HFF-Myc (cell line): ENCODE results near the gene RETREG3.
"Not testable (repeated sequence)": the region's sequence is repeated elsewhere in the genome, so short reads cannot be mapped to it uniquely, and the experiment has no call there.

ENCODE experiments used
- DNase-seq: peaks from one replicate; pipeline ENCODE4 v3.0.0-alpha.2; 2011; ENCODE audit warnings: low read depth; ENCODE audit errors: extremely low read depth
- H3K4me3 ChIP-seq: replicated peaks from 2 replicates; pipeline ENCODE4 v1.5.1; 2011; ENCODE audit warnings: low read depth, mild to moderate bottlenecking, control low read depth, low read length
- TF ChIP-seq, protein P1 (sequence below): IDR thresholded peaks from 2 replicates; pipeline ENCODE4 v1.5.1; 2012; ENCODE audit warnings: mild to moderate bottlenecking, low read depth, low read length, control low read depth; ENCODE audit errors: missing control alignments

Gene RETREG3

DNA sequence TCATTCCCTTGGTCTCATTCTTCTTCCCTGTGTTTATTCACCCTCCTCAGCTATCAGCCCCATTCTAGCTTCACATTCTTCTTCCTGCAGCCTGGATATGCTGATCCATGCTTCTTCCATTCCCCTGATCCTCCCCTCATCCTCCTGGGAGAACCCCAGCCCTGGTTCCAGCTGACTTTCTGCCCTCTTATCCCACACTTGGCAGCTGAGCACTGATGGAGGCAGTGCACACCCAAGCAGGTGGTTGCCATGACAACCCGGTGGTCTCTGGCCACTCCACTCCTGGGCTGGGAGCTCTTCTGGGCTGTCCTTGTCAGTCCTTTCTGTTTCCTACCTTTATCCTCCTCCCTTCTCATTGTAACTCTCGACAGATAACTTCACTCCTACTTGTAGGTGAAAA lies 33.2 kb upstream of the RETREG3 start:
- no peak overlapping the region for H3K4me3 ChIP-seq
- no peak for DNase-seq
- TF ChIP-seq, protein P1, sequence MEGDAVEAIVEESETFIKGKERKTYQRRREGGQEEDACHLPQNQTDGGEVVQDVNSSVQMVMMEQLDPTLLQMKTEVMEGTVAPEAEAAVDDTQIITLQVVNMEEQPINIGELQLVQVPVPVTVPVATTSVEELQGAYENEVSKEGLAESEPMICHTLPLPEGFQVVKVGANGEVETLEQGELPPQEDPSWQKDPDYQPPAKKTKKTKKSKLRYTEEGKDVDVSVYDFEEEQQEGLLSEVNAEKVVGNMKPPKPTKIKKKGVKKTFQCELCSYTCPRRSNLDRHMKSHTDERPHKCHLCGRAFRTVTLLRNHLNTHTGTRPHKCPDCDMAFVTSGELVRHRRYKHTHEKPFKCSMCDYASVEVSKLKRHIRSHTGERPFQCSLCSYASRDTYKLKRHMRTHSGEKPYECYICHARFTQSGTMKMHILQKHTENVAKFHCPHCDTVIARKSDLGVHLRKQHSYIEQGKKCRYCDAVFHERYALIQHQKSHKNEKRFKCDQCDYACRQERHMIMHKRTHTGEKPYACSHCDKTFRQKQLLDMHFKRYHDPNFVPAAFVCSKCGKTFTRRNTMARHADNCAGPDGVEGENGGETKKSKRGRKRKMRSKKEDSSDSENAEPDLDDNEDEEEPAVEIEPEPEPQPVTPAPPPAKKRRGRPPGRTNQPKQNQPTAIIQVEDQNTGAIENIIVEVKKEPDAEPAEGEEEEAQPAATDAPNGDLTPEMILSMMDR: no peak

DNA sequence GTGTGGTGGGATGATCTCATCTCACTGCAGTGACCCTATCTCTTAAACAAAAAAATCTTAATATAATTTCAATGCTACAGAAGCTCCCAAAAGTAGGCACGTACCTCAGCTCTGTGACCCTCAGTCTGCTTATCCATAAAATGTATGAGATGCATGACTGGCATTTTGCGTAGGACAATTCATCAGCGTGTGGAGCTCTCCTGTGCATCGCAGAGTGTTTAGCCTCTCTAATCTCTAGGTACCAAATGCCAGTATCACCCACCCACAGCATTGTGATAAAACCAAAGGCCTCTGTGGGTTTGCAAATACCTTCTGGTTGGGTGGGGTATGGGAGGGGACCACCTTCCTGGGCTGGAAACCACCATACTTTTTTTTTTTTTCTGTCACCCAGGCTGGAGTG lies 30.9 kb upstream of the RETREG3 start:
- DNase-seq: no peak
- TF ChIP-seq, protein P1: no peak
- H3K4me3 ChIP-seq: no peak overlapping the region

DNA sequence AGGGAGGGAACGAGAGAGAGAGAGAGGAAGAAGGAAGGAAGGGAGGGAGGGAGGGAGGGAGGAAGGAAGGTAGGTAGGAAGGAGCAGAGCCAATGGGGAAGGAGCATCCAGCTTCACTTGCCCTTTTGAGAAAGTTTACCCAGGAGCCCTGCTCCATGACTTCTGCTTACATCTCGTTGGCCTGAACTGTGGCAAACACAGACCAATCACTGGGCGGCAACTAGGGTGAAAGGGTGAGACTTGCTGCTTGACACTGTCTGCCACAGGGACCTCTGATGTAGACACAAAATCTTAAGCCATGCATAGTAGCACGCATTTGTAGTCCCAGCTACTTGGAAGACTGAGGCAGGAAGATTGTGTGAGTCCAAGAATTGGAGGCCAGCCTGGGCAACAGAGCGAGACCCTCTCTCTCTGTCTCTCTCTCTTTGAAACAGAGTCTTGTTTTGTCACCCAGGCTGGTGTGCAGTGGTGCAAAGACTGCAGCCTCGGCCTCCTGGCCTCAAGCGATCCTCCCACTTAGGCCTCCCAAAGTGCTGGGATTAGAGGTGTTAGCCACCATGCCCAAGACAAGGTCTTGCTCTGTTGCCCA lies 30.4 kb upstream of the RETREG3 start:
- DNase-seq: no peak
- TF ChIP-seq, protein P1: no peak
- H3K4me3 ChIP-seq: no peak overlapping the region

DNA sequence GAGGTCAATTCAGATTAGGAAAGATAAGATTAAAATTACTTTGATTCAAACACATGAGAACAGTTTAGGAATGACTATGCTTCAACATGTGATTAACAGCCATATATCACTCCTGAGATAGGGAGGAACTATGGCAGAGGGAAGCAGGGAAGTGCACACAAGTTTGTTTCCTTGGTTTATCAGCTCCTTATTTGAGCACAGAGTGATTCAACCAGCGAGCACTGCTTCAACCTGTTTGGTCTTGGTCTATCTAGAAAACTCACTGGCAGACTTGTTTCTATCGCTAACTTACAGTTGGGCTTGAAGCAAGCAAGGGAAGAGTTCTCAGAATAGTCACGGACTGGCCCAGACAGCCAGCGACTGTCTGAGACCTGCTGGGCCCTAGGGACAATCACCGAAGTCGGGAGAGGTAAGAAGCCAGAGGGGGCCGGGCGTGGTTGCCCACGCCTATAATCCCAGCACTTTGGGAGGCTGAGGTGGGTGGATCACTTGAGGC lies 23.8 kb upstream of the RETREG3 start:
- TF ChIP-seq, protein P1: no peak
- no peak overlapping the region for H3K4me3 ChIP-seq
- DNase-seq: no peak

DNA sequence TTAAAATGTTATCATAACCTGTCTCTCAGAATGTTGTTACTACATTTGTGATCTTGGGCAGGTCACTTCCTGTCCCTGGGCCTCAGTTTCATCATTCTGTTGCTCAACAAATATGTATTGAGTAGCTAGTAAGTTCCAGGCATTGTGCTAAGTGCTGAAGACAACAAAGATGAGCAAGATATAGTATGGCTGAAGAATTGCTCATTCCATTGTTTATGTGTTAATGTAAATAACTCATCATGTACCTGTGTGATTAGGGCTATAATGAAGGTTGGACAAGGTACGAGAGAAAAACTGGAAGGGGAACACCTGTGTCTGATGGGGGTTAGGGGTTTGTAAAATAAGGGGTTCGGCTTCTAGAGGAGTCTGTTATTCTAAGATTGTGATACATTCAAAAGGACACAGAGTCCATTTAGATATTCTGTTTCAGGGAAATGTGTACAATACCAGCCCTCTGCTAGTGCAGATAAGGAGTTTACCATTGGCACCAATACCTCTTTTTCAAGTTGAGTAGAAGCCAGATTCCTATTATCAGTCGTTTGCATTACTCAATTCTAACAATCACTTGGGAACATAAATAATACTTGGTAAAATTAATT lies 20.3 kb upstream of the RETREG3 start:
- H3K4me3 ChIP-seq: no peak overlapping the region
- DNase-seq: no peak
- TF ChIP-seq, protein P1: no peak

DNA sequence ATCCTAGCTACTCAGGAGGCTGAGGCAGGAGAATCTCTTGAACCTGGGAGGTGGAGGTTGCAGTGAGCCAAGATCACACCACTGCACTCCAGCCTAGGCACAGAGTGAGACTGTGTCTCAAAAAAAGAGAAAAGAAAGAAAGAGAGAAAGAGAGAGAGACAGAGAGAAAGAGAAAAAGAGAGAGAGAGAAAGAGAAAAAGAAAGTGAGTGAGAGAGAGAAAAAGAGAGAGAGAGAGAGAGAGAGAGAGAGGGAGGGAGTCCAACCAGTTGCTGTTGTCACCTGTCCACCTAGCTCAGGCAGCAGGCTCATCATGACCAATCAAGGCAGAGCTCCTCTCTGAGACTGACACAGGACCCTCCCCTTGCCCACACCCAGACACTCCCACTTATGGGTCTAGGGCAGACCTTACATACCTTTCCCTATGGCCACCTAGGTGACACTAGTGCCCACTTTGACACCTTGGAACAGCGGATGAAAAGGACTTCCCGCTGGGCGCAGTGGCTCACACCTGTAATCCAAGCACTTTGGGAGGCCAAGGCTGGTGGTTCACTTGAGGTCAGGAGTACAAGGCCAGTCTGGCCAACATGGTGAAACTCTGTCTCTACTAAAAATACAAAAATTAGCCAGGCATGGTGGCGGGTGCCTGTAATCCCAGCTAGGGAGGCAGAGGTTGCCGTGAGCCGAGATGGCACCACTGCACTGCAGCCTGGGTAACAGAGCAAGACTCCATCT lies 18.0 kb upstream of the RETREG3 start:
- not testable (repeated sequence) for DNase-seq, H3K4me3 ChIP-seq
